HG03060 (cell line): ENCODE data around the gene HTRA1.

Source experiments
- ATAC-seq: cut with Tn5 transposase; IDR thresholded peaks from one replicate; pipeline ENCODE4 v1.9.1; 2021; ENCODE audit warnings: low read depth, moderate number of reproducible peaks; ENCODE audit not compliant: unreplicated experiment

The HTRA1 gene

GRCh38 chr10:122471531-122472177 lies 10.3 kb downstream of the HTRA1 start:
- ATAC-seq, result no peak

GRCh38 chr10:122473116-122473515 lies 11.8 kb downstream of the HTRA1 start:
- ATAC-seq, result no peak

- no peak for ATAC-seq
These were observed 12.9 kb downstream of the HTRA1 start for GRCh38 chr10:122474131-122474818.

- ATAC-seq, result no peak
These were observed 13.7 kb downstream of the HTRA1 start for GRCh38 chr10:122475100-122475499.

GRCh38 chr10:122475591-122476332 lies 14.4 kb downstream of the HTRA1 start:
- ATAC-seq, result no peak

- no peak for ATAC-seq
These were observed 15.0 kb downstream of the HTRA1 start for GRCh38 chr10:122476333-122476695.

- ATAC-seq, result no peak
These were observed 16.1 kb downstream of the HTRA1 start for GRCh38 chr10:122477436-122477835.

GRCh38 chr10:122478971-122479370 lies 17.6 kb downstream of the HTRA1 start:
- ATAC-seq, result no peak

- no peak for ATAC-seq
These were observed 18.9 kb downstream of the HTRA1 start for GRCh38 chr10:122480146-122480833.

DNA sequence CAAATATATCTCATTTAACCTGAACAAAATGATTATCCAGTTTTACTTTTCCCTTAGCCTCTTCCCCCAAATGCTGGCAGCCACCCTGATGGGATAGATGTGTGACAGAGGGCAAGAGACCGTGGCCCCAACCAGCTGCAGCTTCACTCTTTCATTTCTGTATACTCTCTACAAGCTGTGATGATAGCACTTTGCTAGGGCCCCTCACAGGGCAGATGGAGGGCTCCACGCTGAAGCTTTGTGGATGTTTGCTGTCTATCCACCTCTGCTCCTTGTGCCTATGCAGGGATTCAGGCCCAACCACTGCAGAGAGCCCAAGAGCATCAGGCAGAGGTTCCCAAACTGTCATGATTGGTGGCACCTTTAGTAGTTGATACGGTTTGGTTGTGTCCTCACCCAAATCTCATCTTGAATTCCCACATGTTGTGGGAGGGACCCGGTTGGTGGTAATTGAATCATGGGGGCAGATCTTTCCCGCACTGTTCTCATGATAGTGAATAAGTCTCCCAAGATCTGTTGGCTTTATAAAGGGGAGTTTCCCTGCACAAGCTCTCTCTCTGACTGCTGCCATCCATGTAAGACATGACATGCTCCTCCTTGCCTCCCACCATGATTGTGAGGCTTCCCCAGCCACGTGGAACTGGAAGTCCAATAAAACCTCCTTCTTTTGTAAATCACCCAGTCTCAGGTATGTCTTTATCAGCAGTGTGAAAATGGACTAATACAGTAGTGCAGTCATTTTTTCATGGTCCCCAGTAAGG lies 20.1 kb downstream of the HTRA1 start:
- no peak for ATAC-seq

GRCh38 chr10:122484276-122485060 lies 23.1 kb downstream of the HTRA1 start:
- ATAC-seq, result no peak

- ATAC-seq, result no peak
These were observed 24.3 kb downstream of the HTRA1 start for GRCh38 chr10:122485670-122486069.

DNA sequence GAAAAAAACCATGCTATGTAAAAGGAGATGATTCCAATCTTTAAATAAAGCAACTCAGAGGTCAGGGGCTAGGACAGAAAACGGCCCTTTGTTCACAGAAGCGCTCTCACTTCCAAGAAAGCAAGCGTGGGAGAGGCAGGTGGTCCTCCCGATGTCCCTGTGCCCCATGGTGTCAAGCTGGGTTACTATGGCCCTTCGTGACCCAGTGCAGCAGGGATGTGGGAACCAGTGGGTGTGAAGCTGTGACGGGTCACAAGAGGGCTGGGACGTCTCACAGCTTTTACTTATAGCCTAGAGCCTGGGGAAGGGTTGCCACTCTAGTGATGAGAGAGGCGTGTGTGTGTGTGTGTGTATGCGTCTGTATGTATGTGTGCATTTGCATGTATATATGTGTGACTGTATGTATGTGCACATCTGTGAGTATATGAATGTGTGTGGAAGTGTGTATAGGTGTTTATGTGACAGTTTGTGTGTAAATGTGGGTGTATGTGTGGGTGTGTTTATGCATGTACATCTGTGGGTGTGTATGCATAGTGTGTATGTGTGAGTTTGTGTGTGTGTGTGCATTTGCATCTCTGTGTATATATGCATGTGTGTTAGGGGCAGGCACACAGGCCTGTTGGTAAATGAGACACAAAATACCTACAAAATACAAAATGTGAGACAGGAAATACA lies 25.2 kb downstream of the HTRA1 start:
- no peak for ATAC-seq

DNA sequence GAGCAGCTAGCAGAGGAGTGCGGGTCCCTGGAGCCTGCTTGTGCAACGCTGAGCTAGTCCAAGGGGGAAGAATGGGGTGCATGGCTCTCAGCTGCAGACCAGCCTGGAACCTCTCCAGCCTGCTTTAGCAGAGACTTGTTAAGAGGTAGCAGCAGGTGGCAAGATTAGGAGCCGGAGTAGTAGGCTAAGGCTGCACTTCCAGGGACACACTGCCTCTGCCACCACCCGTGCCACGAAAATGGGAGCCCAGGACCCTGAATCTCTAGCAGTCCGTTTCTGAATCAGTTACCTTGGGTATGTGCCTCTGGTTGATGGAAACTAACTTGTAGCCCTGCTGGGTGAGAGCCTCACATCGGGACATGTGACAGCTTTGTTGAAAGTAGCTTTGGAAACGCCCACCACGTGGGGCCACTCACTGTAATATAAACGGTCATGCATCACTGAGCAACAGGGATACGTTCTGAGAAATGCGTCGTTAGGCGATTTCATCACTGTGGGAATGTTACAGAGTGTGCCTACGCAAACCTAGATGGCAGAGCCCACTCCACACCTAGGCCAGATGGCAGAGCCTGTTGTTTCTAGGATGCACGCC lies 25.9 kb downstream of the HTRA1 start:
- no peak for ATAC-seq

GRCh38 chr10:122490268-122490667 lies 28.9 kb downstream of the HTRA1 start:
- no peak for ATAC-seq

GRCh38 chr10:122490786-122491680 lies 29.7 kb downstream of the HTRA1 start:
- ATAC-seq, result no peak

GRCh38 chr10:122492006-122492405 lies 30.7 kb downstream of the HTRA1 start:
- no peak for ATAC-seq

DNA sequence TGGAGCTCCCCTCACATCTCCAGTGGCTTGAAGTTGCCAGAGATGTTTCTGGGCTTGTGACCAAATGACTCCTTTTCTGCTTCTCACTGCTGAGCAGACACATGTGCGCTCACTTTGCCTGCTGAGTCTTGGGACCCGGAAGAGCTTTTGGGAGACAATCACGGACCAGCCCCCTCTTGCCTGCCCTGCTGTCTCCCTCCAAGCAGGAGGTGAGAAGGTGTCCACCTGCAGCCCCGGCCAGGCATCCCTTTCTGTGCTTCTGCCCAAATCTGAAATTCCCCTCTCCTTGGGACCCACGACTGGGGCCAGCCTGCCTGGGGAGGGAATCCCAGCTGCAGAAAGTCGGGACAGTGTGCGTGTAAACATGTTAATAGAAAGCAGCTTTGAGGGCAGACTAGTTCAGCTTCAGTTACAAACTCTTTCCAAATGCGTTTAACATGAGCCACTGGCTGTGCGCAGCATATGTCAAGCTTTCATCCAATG lies 31.7 kb downstream of the HTRA1 start:
- no peak for ATAC-seq
